K562 (cell line): ENCODE data around the gene PLCE1. TPM values are rescaled to one million over a fixed set of nuclear protein-coding genes. Genes with fewer than 3 reads are reported as not detected.

Source experiments
- ATAC-seq: fragments of 200-7000 bp; cut with Tn5 transposase; 3 replicates; pipeline ENCODE4 v1.9.1; 2020; ENCODE audit warnings: moderate library complexity
- BruUV-seq: library from RNA; stranded (reverse); fragments of 400-500 nt; replicated peaks from 2 replicates; lab custom pipeline; 2021; lab: Mats Ljungman, UMichigan
- CTCF ChIA-PET: fragments of 300-600 bp; formaldehyde crosslinking; extraction: SDS; loops from one replicate; lab custom pipeline; 2021; ENCODE audit warnings: low intra/inter-chr PET ratio; lab: Yijun Ruan, JAX
- POLR2A ChIA-PET: fragments of 300-600, 350-650 bp; sonication (Branson Sonifier 250); formaldehyde crosslinking; extraction: SDS; loops from one replicate; lab custom pipeline; 2021; ENCODE audit warnings: antibody characterized with exemption, inconsistent platforms; lab: Yijun Ruan, JAX
- DNase-seq, 4 experiments: peaks; one replicate each; pipeline versions ENCODE4 v3.0.0 to v3.0.0-alpha.2; 2011 to 2018; ENCODE audit warnings: low spot score in 3 of 4, mixed read lengths in 3 of 4; ENCODE audit errors: extremely low read depth in 1 of 4
- FAIRE-seq: peaks from 2 replicates; lab custom pipeline; 2011; peaks lifted over from hg19 to GRCh38; lab: Jason Lieb, UNC
- H2AFZ ChIP-seq: 2 replicates; pipeline ENCODE4 v1.6.0; 2011; ENCODE audit warnings: low read depth, low read length, control low read depth, inconsistent platforms
- H3K27ac ChIP-seq: fragments of 200-600 bp; 3 replicates; pipeline ENCODE4 v1.8.0; 2011; ENCODE audit warnings: low read depth, mild to moderate bottlenecking, control low read depth, inconsistent platforms, low read length, moderate library complexity, mixed read lengths; ENCODE audit errors: extremely low read depth
- H3K27me3 ChIP-seq, 2 experiments: fragments of 300-600 bp in 1 of 2; 2 replicates in 1 of 2; 3 replicates in 1 of 2; pipeline versions ENCODE4 v1.6.0 to v1.8.0; 2011; ENCODE audit warnings: inconsistent platforms in 2 of 2, low read length in 2 of 2, mild to moderate bottlenecking in 1 of 2, mixed read lengths in 1 of 2, moderate library complexity in 1 of 2; ENCODE audit not compliant: control insufficient read depth in 2 of 2, insufficient read depth in 2 of 2
- H3K36me3 ChIP-seq: fragments of 300-600 bp; 3 replicates; pipeline ENCODE4 v1.8.0; 2011; ENCODE audit warnings: mild to moderate bottlenecking, low read length, inconsistent platforms; ENCODE audit not compliant: control insufficient read depth, insufficient read depth
- H3K4me1 ChIP-seq, 2 experiments: fragments of 200-600 bp in 1 of 2; replicated peaks in 1 of 2; 2 replicates in 1 of 2; 3 replicates in 1 of 2; pipeline versions ENCODE4 v1.5.1 to v1.8.0; 2011; ENCODE audit warnings: inconsistent platforms in 2 of 2, low read length in 2 of 2, mild to moderate bottlenecking in 1 of 2, mixed read lengths in 1 of 2, moderate library complexity in 1 of 2; ENCODE audit not compliant: control insufficient read depth in 2 of 2, insufficient read depth in 2 of 2
- H3K4me2 ChIP-seq: 2 replicates; pipeline ENCODE4 v1.6.1; 2011; ENCODE audit warnings: low read length, control low read depth, inconsistent platforms, mixed read lengths; ENCODE audit not compliant: insufficient read depth
- H3K4me3 ChIP-seq: fragments of 200-600 bp; sonication (generic), shearing (Covaris generic); 2 replicates; pipeline ENCODE4 v1.5.1; 2016; ENCODE audit warnings: control low read depth, inconsistent platforms
- H3K79me2 ChIP-seq: fragments of 200-600 bp; 3 replicates; pipeline ENCODE4 v1.8.0; 2011; ENCODE audit warnings: low read length, inconsistent platforms; ENCODE audit not compliant: control insufficient read depth, insufficient read depth
- H3K9ac ChIP-seq, 2 experiments: 2 replicates each; pipeline versions ENCODE4 v1.6.0 to v1.6.1; 2011; ENCODE audit warnings: low read depth in 2 of 2, low read length in 2 of 2, control low read depth in 1 of 2, inconsistent platforms in 1 of 2, mild to moderate bottlenecking in 1 of 2, mixed read lengths in 1 of 2; ENCODE audit not compliant: insufficient read depth in 1 of 2
- H3K9me1 ChIP-seq: one replicate; pipeline ENCODE4 v1.6.0; 2011; ENCODE audit warnings: inconsistent platforms, mild to moderate bottlenecking, low read length, moderate library complexity; ENCODE audit not compliant: control insufficient read depth, insufficient read depth
- H3K9me3 ChIP-seq: replicated peaks from 2 replicates; pipeline ENCODE4 v1.5.1; 2011; ENCODE audit warnings: low read depth, low read length, inconsistent platforms; ENCODE audit not compliant: control insufficient read depth, insufficient read depth
- H4K20me1 ChIP-seq: replicated peaks from 2 replicates; pipeline ENCODE4 v1.6.1; 2011; ENCODE audit warnings: low read length, inconsistent platforms, mixed read lengths; ENCODE audit not compliant: control insufficient read depth, insufficient read depth
- COPS2 ChIP-seq: fragments of 450-650 bp; conservative IDR thresholded peaks from 2 replicates; pipeline ENCODE4 v1.6.1; 2016; ENCODE audit warnings: mild to moderate bottlenecking, moderate library complexity
- FOXA3 ChIP-seq, 2 experiments: fragments of 450-650 bp in 1 of 2; sonication (generic) in 1 of 2; formaldehyde crosslinking; IDR thresholded peaks in 1 of 2; conservative IDR thresholded peaks in 1 of 2; 2 replicates each; pipeline versions ENCODE4 v1.4.0 to v1.8.0; 2020 to 2022; ENCODE audit warnings: mild to moderate bottlenecking in 2 of 2, missing genetic modification reagents in 1 of 2
- HDAC1 ChIP-seq, 2 experiments: fragments of 450-650 bp; IDR thresholded peaks; 2 replicates each; pipeline ENCODE4 v1.6.1; 2016 to 2017; ENCODE audit warnings: inconsistent platforms in 1 of 2, mild to moderate bottlenecking in 1 of 2, moderate library complexity in 1 of 2
- MECOM ChIP-seq: fragments of 250-450 bp; sonication (Bioruptor Pico); IDR thresholded peaks from 2 replicates; pipeline ENCODE4 v1.8.0; 2022; ENCODE audit warnings: inconsistent platforms
- NCOA6 ChIP-seq: fragments of 450-650 bp; IDR thresholded peaks from 2 replicates; pipeline ENCODE4 v1.6.1; 2017; ENCODE audit warnings: mild to moderate bottlenecking
- RBM22 ChIP-seq: fragments of 200-400 bp; formaldehyde crosslinking; IDR thresholded peaks from 2 replicates; pipeline ENCODE4 v1.6.1; 2018; ENCODE audit warnings: low read length, low read depth; ENCODE audit not compliant: poor library complexity, severe bottlenecking
- SPI1 ChIP-seq: IDR thresholded peaks from 2 replicates; pipeline ENCODE4 v1.6.1; 2011; ENCODE audit warnings: low read depth, low read length, control low read depth, borderline replicate concordance
- TAF9B ChIP-seq: fragments of 450-650 bp; IDR thresholded peaks from 2 replicates; pipeline ENCODE4 v1.6.1; 2018; ENCODE audit warnings: mild to moderate bottlenecking; ENCODE audit not compliant: partially characterized antibody
- U2AF1 ChIP-seq: fragments of 200-400 bp; formaldehyde crosslinking; optimal IDR thresholded peaks from 2 replicates; pipeline ENCODE3; 2017; ENCODE audit warnings: mild to moderate bottlenecking, low read depth, low read length, moderate library complexity
- ZNF280B ChIP-seq: fragments of 250-450 bp; sonication (Bioruptor Pico); IDR thresholded peaks from 2 replicates; pipeline ENCODE4 v1.5.1; 2021; ENCODE audit warnings: mild to moderate bottlenecking
- ZNF3 ChIP-seq: fragments of 250-450 bp; sonication (Bioruptor Pico); IDR thresholded peaks from 2 replicates; pipeline ENCODE4 v1.5.0; 2021; ENCODE audit warnings: mild to moderate bottlenecking, moderate library complexity
- ZNF584 ChIP-seq: fragments of 200-800 bp; sonication (Bioruptor generic); IDR thresholded peaks from 2 replicates; pipeline ENCODE4 v1.6.1; 2016; ENCODE audit warnings: low read depth, mild to moderate bottlenecking, missing genetic modification characterization, missing compliant biosample characterization
- WGBS: fragments of 100-300 bp; shearing (Covaris generic); methylation state at CpG from one replicate; pipeline ENCODE4 v1.1.6; 2016; ENCODE audit warnings: low coverage, mixed read lengths; ENCODE audit not compliant: insufficient coverage; ENCODE audit errors: missing lambda C conversion rate; 5-methylcytosine and 5-hydroxymethylcytosine counted together
- in situ Hi-C: fragments of 300-500 bp; cut with MboI; formaldehyde crosslinking; loops from 4 replicates; pipeline ENCODE4 v1.15.0; 2018; ENCODE audit warnings: inconsistent platforms, mixed read lengths
- intact Hi-C: fragments of 100-400 bp; cut with micrococcal nuclease; formaldehyde crosslinking; loops from 2 replicates; pipeline ENCODE4 v1.14.2; 2022
- polyA plus RNA-seq, 8 experiments: library from polyadenylated mRNA; depleted of rRNA in 4 of 8; stranded (reverse) in 5 of 8; unstranded in 3 of 8; fragments of >200 nt; fragmentation: Nextera tagmentation in 2 of 8; fragmentation: Illumina TruSeq in 1 of 8; extraction: Ambion mirVana in 2 of 8; extraction: Trizol in 1 of 8; gene quantifications; 2 replicates each; pipeline versions ENCODE4 v1.2.1 to v1.2.3, GENCODE V29; 2011 to 2014; ENCODE audit warnings: inconsistent platforms in 1 of 8, missing spikeins in 1 of 8
- total RNA-seq, 7 experiments: library from RNA; depleted of rRNA in 6 of 7; stranded (reverse); fragments of >200 nt in 6 of 7; fragmentation: Illumina TruSeq in 2 of 7; extraction: Trizol in 2 of 7; gene quantifications; 2 replicates each; pipeline versions ENCODE4 v1.2.1 to v1.2.3, GENCODE V29; 2011 to 2021; ENCODE audit warnings: low replicate concordance in 1 of 7
- TF ChIP-seq, protein P1 (sequence below), 2 experiments: fragments of 450-650 bp in 1 of 2; sonication (generic) in 1 of 2; formaldehyde crosslinking; conservative IDR thresholded peaks; 2 replicates each; pipeline versions ENCODE4 v1.4.0 to v1.8.1; 2020 to 2022; ENCODE audit warnings: mild to moderate bottlenecking in 1 of 2, missing genetic modification reagents in 1 of 2
- TF ChIP-seq, protein P2 (sequence below): fragments of 250-450 bp; sonication (Bioruptor Pico); IDR thresholded peaks from 2 replicates; pipeline ENCODE4 v1.9.0; 2021; ENCODE audit warnings: mild to moderate bottlenecking
- TF ChIP-seq, protein P3 (sequence below): fragments of 200-800 bp; sonication (Bioruptor generic); IDR thresholded peaks from 2 replicates; pipeline ENCODE4 v1.6.1; 2016; ENCODE audit warnings: missing genetic modification characterization, missing compliant biosample characterization

Gene PLCE1
- total and polyA plus RNA-seq, 9 of the 15 experiments (the other 6 are each of a cell fraction or from before 2014, with no cell fraction given) = under 0.01 to 0.52 (median 0.13) TPM; not detected in 5

DNA sequence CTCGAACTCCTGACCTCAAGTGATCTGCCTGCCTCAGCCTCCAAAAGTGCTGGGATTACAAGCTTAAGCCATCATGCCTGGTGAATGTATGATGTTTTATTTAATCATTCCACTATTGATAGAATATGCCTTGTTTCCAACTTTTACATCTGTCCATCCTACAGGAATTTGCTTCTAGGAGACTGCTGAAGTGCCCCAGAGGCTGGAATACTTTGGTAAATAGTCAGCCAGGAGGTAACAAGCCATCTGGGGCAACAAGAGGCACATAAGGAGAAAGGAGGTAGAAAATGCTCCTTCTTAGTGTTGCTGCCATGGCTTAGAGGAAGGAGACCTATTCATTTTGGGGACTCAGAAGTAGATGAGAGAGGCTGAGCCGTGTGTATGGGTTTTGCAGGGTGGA is 14.8 kb downstream of the PLCE1 start:
- intact Hi-C loops (no loop called here), in situ Hi-C loops (no loop called here)
- no peak for DNase-seq
- ATAC-seq = no peak
- H3K27ac ChIP-seq = no peak overlapping the region
- H4K20me1 ChIP-seq = no peaks in the 10 kb centered on the region
- WGBS = 0% methylated on average over 1 of the region's 2 CpGs
- H3K4me1 ChIP-seq = no peaks in the 10 kb centered on the region
- CTCF ChIA-PET = no interaction called here
- no peak overlapping the region for H3K4me3 ChIP-seq
- no peaks in the 10 kb centered on the region for H3K9me1 ChIP-seq
- no peak overlapping the region for H2AFZ ChIP-seq
- H3K9ac ChIP-seq = no peak overlapping the region
- no peak for FAIRE-seq
- no TSS peak for BruUV-seq
- POLR2A ChIA-PET = no interaction called here
- H3K79me2 ChIP-seq = no peaks in the 10 kb centered on the region
- no peak overlapping the region for H3K4me2 ChIP-seq
- H3K27me3 ChIP-seq = no peaks in the 10 kb centered on the region
- H3K9me3 ChIP-seq = no peaks in the 10 kb centered on the region
- no peaks in the 10 kb centered on the region for H3K36me3 ChIP-seq
- TF ChIP-seq U2AF1 = no peak
- no peak for TF ChIP-seq SPI1
- no peak for TF ChIP-seq HDAC1 (IDR thresholded peaks at IDR 0.05)
- no peak for TF ChIP-seq NCOA6
- no peak for TF ChIP-seq MECOM
- TF ChIP-seq ZNF584 (CRISPR knock-in tag) = no peak
- no peak for TF ChIP-seq RBM22
- no peak for TF ChIP-seq ZNF280B (CRISPR knock-in tag)
- TF ChIP-seq, protein P1, sequence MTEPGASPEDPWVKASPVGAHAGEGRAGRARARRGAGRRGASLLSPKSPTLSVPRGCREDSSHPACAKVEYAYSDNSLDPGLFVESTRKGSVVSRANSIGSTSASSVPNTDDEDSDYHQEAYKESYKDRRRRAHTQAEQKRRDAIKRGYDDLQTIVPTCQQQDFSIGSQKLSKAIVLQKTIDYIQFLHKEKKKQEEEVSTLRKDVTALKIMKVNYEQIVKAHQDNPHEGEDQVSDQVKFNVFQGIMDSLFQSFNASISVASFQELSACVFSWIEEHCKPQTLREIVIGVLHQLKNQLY (CRISPR knock-in tag; conservative IDR thresholded peaks at IDR 0.05) = no peak
- no peak for TF ChIP-seq TAF9B
- TF ChIP-seq ZNF3 (CRISPR knock-in tag) = no peak
- TF ChIP-seq, protein P2, sequence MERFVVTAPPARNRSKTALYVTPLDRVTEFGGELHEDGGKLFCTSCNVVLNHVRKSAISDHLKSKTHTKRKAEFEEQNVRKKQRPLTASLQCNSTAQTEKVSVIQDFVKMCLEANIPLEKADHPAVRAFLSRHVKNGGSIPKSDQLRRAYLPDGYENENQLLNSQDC (CRISPR knock-in tag) = no peak
- TF ChIP-seq, protein P3, sequence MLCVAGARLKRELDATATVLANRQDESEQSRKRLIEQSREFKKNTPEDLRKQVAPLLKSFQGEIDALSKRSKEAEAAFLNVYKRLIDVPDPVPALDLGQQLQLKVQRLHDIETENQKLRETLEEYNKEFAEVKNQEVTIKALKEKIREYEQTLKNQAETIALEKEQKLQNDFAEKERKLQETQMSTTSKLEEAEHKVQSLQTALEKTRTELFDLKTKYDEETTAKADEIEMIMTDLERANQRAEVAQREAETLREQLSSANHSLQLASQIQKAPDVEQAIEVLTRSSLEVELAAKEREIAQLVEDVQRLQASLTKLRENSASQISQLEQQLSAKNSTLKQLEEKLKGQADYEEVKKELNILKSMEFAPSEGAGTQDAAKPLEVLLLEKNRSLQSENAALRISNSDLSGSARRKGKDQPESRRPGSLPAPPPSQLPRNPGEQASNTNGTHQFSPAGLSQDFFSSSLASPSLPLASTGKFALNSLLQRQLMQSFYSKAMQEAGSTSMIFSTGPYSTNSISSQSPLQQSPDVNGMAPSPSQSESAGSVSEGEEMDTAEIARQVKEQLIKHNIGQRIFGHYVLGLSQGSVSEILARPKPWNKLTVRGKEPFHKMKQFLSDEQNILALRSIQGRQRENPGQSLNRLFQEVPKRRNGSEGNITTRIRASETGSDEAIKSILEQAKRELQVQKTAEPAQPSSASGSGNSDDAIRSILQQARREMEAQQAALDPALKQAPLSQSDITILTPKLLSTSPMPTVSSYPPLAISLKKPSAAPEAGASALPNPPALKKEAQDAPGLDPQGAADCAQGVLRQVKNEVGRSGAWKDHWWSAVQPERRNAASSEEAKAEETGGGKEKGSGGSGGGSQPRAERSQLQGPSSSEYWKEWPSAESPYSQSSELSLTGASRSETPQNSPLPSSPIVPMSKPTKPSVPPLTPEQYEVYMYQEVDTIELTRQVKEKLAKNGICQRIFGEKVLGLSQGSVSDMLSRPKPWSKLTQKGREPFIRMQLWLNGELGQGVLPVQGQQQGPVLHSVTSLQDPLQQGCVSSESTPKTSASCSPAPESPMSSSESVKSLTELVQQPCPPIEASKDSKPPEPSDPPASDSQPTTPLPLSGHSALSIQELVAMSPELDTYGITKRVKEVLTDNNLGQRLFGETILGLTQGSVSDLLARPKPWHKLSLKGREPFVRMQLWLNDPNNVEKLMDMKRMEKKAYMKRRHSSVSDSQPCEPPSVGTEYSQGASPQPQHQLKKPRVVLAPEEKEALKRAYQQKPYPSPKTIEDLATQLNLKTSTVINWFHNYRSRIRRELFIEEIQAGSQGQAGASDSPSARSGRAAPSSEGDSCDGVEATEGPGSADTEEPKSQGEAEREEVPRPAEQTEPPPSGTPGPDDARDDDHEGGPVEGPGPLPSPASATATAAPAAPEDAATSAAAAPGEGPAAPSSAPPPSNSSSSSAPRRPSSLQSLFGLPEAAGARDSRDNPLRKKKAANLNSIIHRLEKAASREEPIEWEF (CRISPR knock-in tag) = no peak
- no peak for TF ChIP-seq COPS2
- TF ChIP-seq FOXA3 (CRISPR knock-in tag; conservative IDR thresholded peaks at IDR 0.05 in 1 of 2, IDR thresholded peaks at IDR 0.05 in 1 of 2) = no peak
